HG02763 (cell line): ENCODE results near the gene PPARD.
"Not testable (repeated sequence)": the region's sequence is repeated elsewhere in the genome, so short reads cannot be mapped to it uniquely, and the experiment has no call there.

Experiments
- ATAC-seq: cut with Tn5 transposase; IDR thresholded peaks from one replicate; pipeline ENCODE4 v1.9.1; 2021; ENCODE audit warnings: mild to moderate bottlenecking, moderate library complexity; ENCODE audit not compliant: unreplicated experiment

The PPARD gene

DNA sequence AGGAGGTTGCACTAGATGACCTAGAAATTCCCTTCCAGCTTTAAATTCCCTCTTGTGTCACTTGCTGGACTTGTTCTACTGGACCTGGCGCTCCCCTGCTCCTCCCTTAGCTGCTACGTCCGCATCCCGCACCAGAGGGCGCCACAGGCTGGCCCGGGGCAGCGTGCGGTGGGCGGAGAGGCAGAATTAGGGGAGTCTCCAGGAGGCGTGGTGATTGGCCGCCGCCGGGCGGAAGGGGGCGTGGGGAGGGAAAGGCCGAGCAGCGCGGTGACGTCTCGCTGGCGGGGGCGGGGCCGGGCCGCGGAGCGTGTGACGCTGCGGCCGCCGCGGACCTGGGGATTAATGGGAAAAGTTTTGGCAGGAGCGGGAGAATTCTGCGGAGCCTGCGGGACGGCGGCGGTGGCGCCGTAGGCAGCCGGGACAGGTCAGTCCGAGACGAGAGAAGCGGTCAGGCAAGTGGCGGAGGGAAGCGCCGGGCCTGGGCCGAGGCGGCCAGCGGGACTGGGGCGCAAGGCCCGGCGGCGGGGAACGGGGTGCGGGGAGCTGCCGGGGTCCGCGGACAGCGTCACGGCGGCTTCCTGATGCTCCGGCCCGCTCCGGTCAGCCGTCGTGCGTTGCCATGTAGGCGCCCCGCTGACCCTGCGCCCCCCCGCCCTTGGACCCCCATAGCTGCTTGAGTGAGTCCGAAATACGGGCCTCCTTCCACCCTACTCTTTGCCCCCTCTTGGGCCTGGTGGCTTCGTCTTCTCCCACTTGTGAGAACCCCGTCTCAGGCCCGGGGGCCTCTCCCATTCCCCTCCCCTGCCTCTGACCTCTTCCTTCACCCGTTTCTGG is at the start of gene PPARD:
PPARD (plus strand) TSS at position 301 of the 834 bp plus-strand sequence. CDS start 68,530 bp downstream, outside the sequence.
- ATAC-seq: peak; percentile 95

GRCh38 chr6:35293681-35294080 is 48.7 kb upstream of the PPARD start:
- no peak for ATAC-seq

DNA sequence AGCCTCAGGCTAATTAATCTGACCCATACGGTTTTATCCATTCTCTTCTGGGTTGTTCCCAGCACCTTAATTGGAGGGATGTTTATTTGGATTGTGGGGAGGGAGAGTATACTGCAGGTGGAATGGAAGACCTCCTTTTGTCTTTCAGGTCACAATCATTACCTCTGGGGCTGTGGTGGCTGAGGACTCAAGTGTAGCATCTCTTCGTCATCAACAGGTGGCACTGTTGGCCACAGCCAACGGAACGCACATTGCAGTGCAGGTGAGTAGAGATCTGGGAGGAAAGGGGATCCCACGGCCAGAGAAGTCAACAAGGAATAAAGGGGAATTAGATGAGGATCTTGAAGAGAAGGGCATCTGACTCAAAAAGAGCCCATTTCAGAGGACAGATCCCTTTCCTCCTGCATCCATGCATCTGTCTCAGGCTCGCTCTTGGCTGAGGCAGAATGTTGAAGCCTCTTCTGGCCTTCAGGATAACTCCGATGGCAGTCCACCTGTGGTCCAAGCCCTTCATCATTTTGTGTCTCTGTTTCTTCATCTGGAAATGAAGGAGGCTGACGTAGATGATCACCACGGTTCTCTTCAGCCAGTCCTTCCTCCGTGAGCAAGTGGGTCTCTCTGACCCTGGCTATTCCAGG is 47.9 kb upstream of the PPARD start:
- ATAC-seq: no peak

- ATAC-seq: no peak
These were observed 47.3 kb upstream of the PPARD start for GRCh38 chr6:35295036-35295435.

DNA sequence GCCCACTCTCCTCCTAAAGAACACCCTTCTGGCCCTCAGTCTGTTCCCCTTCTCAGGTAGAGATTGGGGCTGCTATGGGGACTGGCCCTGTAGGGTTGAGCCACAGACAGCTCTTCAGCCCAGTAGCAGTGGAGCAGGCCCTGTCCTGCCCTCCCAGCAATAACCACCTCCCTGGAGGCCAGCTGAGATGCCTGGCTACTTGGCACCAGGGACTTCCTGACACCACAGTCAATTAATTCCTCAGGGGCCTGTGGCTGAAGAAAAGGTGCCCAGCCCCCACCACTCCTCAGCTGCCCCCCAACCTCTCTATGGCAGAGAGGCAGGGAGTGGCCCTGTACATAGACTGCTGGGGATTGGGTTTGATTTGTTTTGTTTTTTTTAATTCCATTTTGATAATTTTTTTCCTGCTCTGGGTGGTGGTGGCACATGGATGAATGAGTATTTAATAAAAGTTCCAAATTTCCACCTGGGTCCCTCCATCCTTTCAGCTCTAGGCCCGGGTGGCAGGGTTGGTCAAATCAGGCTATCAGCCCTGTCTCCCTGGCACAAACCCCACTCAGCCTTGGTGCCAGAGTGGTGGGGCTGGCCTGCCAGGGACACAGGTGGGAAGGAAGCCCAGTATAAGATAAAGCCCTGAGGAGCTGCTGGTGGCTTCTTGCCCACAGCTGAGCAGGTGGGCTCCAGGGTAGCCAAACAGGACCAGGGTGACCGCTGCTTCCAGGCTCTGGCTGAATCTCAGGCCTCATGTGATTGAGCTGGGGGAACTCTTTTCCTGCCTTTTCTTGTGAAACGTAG is 46.6 kb upstream of the PPARD start:
- ATAC-seq: no peak

DNA sequence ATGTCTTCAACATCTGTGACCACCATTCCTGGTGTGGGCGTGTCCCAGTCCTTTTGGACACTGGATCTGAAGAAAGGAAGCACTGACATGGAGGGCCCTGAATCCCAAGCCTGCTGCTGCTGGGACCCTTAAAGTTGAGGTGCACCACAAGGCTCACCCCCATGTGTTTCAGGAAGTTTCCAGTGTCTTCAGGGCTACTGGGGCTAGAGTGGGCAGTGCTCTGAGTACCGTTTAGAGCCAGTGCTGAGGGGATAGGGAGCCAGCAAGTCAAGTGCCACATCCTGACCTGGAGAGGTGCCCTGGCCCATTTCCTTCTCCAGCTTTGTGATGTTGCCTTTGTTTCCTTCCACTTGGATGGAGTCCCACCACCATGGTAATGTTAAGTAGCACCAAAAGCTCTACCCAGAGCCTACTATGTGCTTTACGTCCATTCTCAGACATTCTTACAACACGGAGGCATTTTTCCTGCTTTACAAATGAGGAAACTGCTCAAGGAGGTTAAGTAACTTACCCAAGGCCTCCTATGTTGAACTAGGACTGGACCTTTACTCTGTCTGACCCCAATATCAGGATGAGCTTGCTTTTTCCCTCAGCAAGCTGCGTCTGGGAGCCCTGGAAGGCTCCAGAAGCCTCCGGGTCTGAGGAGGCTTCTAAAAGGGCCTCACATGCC is 45.3 kb upstream of the PPARD start:
- ATAC-seq: peak; percentile 5

GRCh38 chr6:35297601-35298481 is 44.5 kb upstream of the PPARD start, which contains the start of gene DEF6:
DEF6 (plus strand) TSS chr6:35297818; CDS start chr6:35297857, 39 bp downstream.
- ATAC-seq: peak; percentile 63

DNA sequence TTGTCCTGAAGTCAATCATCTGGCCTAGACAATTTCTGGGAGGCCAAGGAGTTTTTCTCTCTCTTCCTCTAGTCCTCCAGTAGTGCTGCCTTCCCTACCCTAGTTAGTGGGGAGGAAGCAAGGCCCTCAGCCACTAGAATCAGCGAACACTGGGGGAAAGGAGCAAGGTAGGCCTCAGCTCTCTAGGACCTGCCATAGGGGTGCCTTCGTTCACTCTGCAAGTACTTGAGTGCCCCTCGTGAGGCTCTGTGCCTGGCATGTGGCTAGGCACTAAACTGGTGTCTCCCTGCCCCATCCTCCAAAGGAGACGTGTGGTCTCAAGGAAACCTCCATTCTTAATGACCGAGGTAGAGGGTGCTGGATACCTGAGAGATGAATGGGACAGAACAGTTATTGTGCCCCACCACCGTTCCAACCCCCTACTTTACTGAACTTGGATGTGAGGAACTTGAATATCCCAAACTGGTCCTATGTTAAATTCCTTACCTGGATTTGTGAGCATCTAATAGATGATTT is 43.7 kb upstream of the PPARD start:
- ATAC-seq: no peak

DNA sequence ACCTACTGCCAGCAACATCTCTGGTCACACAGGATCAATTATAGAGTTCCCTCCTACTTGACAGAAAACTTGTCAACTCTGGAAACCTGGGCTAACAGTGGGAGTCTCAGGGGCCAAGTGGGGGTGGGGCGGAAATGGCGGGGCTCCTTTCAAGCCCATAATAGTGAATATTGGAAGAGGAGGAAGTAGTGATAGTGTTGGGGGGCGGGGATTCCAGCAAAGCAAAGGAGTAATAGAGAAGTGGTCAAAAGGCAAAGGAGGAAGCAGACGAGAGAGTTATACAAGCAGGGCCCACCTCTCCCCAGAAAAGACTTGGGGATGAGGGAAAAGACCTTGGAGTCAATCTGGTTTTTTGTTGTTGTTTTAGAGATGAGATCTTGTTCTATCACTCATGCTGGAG is 42.7 kb upstream of the PPARD start:
- ATAC-seq: no peak

DNA sequence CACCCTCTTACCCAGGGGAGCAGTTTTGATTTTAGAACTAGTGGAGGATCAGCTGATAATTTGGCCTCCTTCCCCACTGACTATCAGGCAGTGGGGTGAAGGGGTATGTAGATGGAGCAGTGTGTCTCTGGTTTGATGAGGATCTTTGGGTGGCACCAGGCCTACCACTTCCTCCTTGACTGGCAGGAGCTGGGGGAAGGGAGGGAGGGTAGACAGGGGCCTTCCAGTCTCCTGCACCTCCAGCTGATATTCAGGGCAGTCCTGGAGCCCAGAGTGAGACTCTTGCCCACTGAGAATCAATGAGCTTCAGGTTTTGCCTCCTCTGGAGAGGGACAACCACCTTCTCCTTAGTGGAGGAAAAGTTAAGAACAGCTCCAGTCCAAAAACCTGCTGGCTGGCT is 41.5 kb upstream of the PPARD start:
- ATAC-seq: no peak

- peak; percentile 81 for ATAC-seq
These were observed 39.6 kb upstream of the PPARD start for GRCh38 chr6:35302604-35303241.

- ATAC-seq: no peak
These were observed 38.1 kb upstream of the PPARD start for GRCh38 chr6:35304299-35304698.

DNA sequence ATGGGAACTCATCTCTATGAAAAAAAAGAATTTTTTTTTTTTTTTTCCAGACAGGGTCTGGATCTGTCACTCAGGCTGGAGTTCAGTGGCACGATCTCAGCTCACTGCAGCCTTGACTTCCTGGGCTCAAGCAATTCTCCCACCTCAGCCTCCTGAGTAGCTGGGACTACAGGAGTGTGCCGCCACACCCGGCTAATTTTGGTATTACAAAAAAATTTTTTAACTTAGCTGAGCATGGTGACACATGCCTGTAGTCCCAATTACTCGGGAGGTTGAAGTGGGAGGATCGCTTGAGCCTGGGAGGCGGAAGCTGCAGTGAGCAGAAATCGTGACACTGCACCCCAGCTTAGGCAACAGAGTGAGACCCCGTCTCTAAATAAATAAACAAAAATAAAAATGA is 37.2 kb upstream of the PPARD start:
- ATAC-seq: no peak

DNA sequence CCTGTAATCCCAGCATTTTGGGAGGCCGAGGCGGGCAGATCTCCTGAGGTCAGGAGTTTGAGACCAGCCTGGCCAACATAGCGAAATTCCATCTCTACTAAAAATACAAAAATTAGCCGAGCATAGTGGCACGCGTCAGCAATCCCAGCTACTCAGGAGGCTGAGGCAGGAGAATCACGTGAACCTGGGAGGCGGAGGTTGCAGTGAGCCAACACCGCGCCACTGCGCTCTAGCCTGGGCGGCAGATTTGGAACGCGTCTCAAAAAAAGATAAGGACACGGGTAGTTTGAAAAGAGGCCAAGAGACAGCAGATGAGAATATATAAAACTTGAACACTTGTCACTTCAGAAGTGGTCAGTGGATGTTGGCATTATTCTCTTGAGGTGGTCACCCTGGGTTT is 35.2 kb upstream of the PPARD start:
- not testable (repeated sequence) for ATAC-seq

DNA sequence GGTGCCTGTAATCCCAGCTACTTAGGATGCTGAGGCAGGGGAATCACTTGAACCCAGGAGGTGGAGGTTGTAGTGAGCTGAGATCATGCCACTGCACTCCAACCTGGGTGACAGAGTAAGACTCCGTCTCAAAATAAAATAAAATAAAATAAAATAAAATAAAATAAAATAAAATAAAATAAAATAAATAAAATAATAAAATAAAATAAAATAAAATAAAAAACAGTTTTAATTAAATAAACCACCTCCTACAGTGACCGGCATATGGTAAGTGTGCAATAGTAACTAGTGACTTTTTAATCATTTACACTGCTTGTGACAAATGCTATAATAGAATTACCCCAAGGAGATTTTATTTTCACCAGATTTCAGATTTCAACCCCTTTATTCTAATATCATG is 33.8 kb upstream of the PPARD start:
- ATAC-seq: not testable (repeated sequence)

GRCh38 chr6:35309611-35310264 is 32.6 kb upstream of the PPARD start:
- ATAC-seq: no peak

GRCh38 chr6:35310265-35310831 is 32.0 kb upstream of the PPARD start:
- no peak for ATAC-seq

DNA sequence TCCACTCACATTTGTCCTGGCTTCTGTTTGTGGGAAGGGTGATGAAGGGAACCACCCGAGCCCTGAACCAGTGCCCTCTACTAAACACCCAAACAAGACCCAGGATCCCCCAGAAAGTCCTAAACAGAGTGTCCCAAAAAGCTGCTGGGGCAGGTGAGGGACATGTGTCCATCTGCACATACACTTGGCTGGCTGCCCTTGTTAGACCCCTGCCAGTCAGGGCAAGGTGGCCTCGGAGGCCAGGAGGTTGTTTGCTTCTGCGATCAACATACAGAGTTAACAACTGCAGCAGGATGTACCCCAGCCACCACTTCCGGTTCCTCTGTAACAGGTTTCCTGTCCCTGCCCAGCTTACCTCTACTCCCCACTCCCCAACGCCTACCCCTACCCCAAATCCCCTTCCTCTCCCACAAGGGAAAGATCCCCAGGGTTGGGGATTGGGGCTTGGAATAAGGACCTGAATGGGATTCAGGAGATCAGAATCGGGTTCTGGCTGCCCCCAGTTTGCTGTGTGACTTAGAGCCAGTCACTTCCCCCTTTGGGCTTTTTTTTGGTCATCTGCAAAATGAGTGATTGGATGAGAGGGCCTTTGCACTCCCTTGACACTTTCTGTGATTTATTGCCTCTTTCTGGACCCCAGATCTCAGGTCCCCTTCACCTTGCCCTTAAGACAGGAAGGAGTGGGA is 30.8 kb upstream of the PPARD start:
- no peak for ATAC-seq
